Heart right ventricle (tissue), 16 donors: ENCODE data around the gene LAGE3. TPM values are rescaled to one million over a fixed set of nuclear protein-coding genes. Genes with fewer than 3 reads are reported as not detected.

ENCODE experiments used
- ATAC-seq, 8 donors: fragments of 200-7000 bp; cut with Tn5 transposase; one replicate each; pipeline ENCODE4 v1.9.1; 2020; ENCODE audit warnings: mild to moderate bottlenecking in 8 of 8, moderate library complexity in 8 of 8, moderate number of reproducible peaks in 1 of 8
- DNase-seq, 2 donors: peaks; one replicate each; pipeline ENCODE4 v3.0.0-alpha.2; 2020
- H3K27ac ChIP-seq, 10 donors: fragments of 200-600 bp; sonication (generic) in 2 of 10; one replicate each; pipeline versions ENCODE4 v1.5.0 to v1.8.0; 2020 to 2022; ENCODE audit warnings: mild to moderate bottlenecking in 3 of 10
- H3K27me3 ChIP-seq, 7 donors: fragments of 200-600 bp; one replicate each; pipeline ENCODE4 v1.8.0; 2021 to 2022; ENCODE audit warnings: mild to moderate bottlenecking in 2 of 7
- H3K36me3 ChIP-seq, 9 donors: fragments of 200-600 bp; sonication (generic) in 1 of 9; one replicate each; pipeline versions ENCODE4 v1.5.0 to v1.8.0; 2020 to 2022; ENCODE audit warnings: mild to moderate bottlenecking in 2 of 9
- H3K4me1 ChIP-seq, 9 donors: fragments of 200-600 bp; sonication (generic) in 1 of 9; one replicate each; pipeline versions ENCODE4 v1.5.0 to v1.8.0; 2020 to 2022; ENCODE audit warnings: mild to moderate bottlenecking in 4 of 9
- H3K4me3 ChIP-seq, 10 donors: fragments of 200-600 bp; sonication (generic) in 2 of 10; one replicate each; pipeline versions ENCODE4 v1.5.0 to v1.8.0; 2020 to 2022; ENCODE audit warnings: mild to moderate bottlenecking in 7 of 10, moderate library complexity in 2 of 10
- H3K9me3 ChIP-seq, 11 donors: fragments of 200-600 bp in 10 of 11; sonication (generic) in 2 of 11; one replicate each; pipeline versions ENCODE4 v1.5.0 to v1.8.0; 2013 to 2022; ENCODE audit warnings: mild to moderate bottlenecking in 2 of 11, control low read depth in 1 of 11, moderate library complexity in 1 of 11
- CTCF ChIP-seq, 9 donors: fragments of 200-600 bp; sonication (generic) in 2 of 9; IDR thresholded peaks; one replicate each; pipeline versions ENCODE4 v1.5.0 to v1.8.0; 2021 to 2022; ENCODE audit warnings: antibody characterized with exemption in 9 of 9, mild to moderate bottlenecking in 5 of 9, moderate library complexity in 1 of 9
- WGBS, 2 donors: extraction: QIAGEN DNeasy Blood & Tissue Kit; methylation state at CpG; one replicate each; pipeline ENCODE4 v1.1.7; 2013; ENCODE audit warnings: inconsistent platforms in 1 of 2; 5-methylcytosine and 5-hydroxymethylcytosine counted together
- intact Hi-C, 10 donors: fragments of 100-400 bp; cut with DNase I; formaldehyde crosslinking; loops; one replicate each; pipeline versions ENCODE4 v1.11.1 to v1.14.2; 2022
- long read RNA-seq, 3 donors: library from polyadenylated mRNA; unstranded; transcript quantifications; one replicate each; pipeline ENCODE4 v2.0.0, GENCODE V29; 2020 to 2021
- polyA plus RNA-seq, 2 donors: library from polyadenylated mRNA; stranded (reverse); fragments of 200-250 nt; gene quantifications; one replicate each; pipeline ENCODE4 v1.2.3, GENCODE V29; 2013
- total RNA-seq, 10 donors: library from RNA; stranded (reverse); fragmentation: NEBNext Ultra II Directional in 3 of 10; extraction: Animal tissue kit (Norgen Biotek cat#: 25700) in 3 of 10; gene quantifications; one replicate each; pipeline versions ENCODE4 v1.2.1 to v1.2.4, GENCODE V29; 2021 to 2023
- donor health status: Arrhythmogenic right ventricular cardiomyopathy.
- donor health status: ischemic (EF 13 %, LVEDD 7.1; RV severe dilation, severe dysfunction).
- donor health status: healthy with polysubstance abuse.
- donor health status: DM: no; HTN: yes; CAD: no.
- donor health status: DM: no; HTN: no; CAD: no.
- donor health status: ischemic (EF 25% LVEDD 6.9; RV normal size, moderate dysfunction).
- donor health status: ischemic (EF 25% LVEDD 5.7; RV mildly dilated, moderate dysfunction).
- donor health status: healthy.
- donor health status: DM: yes; HTN: yes; CAD: no.
- donor health status: Ischemic cardiomyopathy.
- donor health status: ischemic (EF 35%, LVEDD 5.7; RV mildly dilated, moderate dysfunction).
- donor health status: nonischemic (EF 11% LVEDD 7.7; RV severe dilation, severe dysfunction).
- donor health status: DM: yes; HTN: yes; CAD: no.
- donor health status: PGD.
- donor health status: ischemic (EF 29% LVEDD 5.4; RV normal size, mild dysfunction).
- donor health status: nonischemic (EF 23%, LVEDD 6.1; RV moderate dilation, normal function).

The LAGE3 gene
- total RNA-seq (10 to 100 TPM; 13.7 to 21.3 (median 17.7) TPM), polyA plus RNA-seq (10 to 100 TPM in 1 of 2 donors, 1 to 10 TPM in 1; 7.5 to 38.2 TPM)
- long read RNA-seq, donor 1, transcript LAGE3-201 (3 exons, 949 nt) = major isoform, 22 of 23 reads
- long read RNA-seq, donor 1, partial matches to known transcripts = 0 of 23 reads
- long read RNA-seq, donor 1, other reads (novel, unspliced or antisense) = 1 of 23 reads
- long read RNA-seq, donor 2, transcript LAGE3-201 (3 exons, 949 nt) = major isoform, 30 of 32 reads
- long read RNA-seq, donor 2, partial matches to known transcripts = 1 of 32 reads
- long read RNA-seq, donor 2, other reads (novel, unspliced or antisense) = 1 of 32 reads
- long read RNA-seq, donor 3, partial matches to known transcripts = 0 of 3 reads
- long read RNA-seq, donor 3, other reads (novel, unspliced or antisense) = 0 of 3 reads

- Histone ChIP-seq H3K27me3 (peaks cover 0 to 7% (median 0%) of the 10 kb centered on the region in 7 donors), H3K4me1 (peaks cover 0 to 14% (median 2%) of the 10 kb centered on the region in 9 donors), H3K36me3 (peaks cover 0 to 6% (median 0%) of the 10 kb centered on the region in 9 donors), H3K27ac (peak within 1 kb of the TSS; percentile 69 to 86 (median 85)), H3K4me3 (peak within 1 kb of the TSS; percentile 14 to 61 (median 55)), H3K9me3 (no peaks in the 10 kb centered on the region)
- 3 to 5% methylated on average over 42 to 81 of the region's 85 CpGs for WGBS, 2 donors
- no peak for TF ChIP-seq CTCF (IDR thresholded peaks at IDR 0.05)
- DNase-seq (peak; percentile 91 to 94), ATAC-seq (peak; percentile 95 to 98 (median 96))
- intact Hi-C loops = loop anchor here in 1 of 10 donors (5.0 kb wide), 1 partner anchor 42 kb away; the partner anchor contains the start of gene GDI1
Measured at GRCh38 chrX:154478728-154479622, at the start of gene LAGE3. Gene LAGE3 (minus strand): TSS chrX:154479281. CDS start chrX:154478915, 366 bp downstream.

GRCh38 chrX:154526901-154527675 lies 48.0 kb upstream of the LAGE3 start:
- H3K4me3 ChIP-seq = peak overlapping the region in 9 of 10 donors; percentile 8 to 47 (median 38)
- TF ChIP-seq CTCF (IDR thresholded peaks at IDR 0.05) = peak in 8 of 9 donors; percentile 17 to 66 (median 56)
- ATAC-seq (peak; percentile 73 to 95 (median 91)), DNase-seq (peak; percentile 68 to 82)
- H3K36me3 ChIP-seq = peaks cover 0 to 4% (median 0%) of the 10 kb centered on the region in 9 donors
- H3K27me3 ChIP-seq = peaks cover 0 to 13% (median 0%) of the 10 kb centered on the region in 7 donors
- intact Hi-C loops = no loop called here
- H3K4me1 ChIP-seq = peaks cover 0 to 10% (median 0%) of the 10 kb centered on the region in 9 donors
- peak overlapping the region; percentile 50 to 89 (median 77) for H3K27ac ChIP-seq
- WGBS, 2 donors = 6% methylated on average over 11 to 15 of the region's 15 CpGs
- no peaks in the 10 kb centered on the region for H3K9me3 ChIP-seq

GRCh38 chrX:154525606-154526490 lies 46.8 kb upstream of the LAGE3 start:
- Histone ChIP-seq H3K4me1 (peaks cover 0 to 10% (median 0%) of the 10 kb centered on the region in 9 donors), H3K36me3 (no peaks in the 10 kb centered on the region), H3K27me3 (peaks cover 0 to 13% (median 0%) of the 10 kb centered on the region in 7 donors), H3K9me3 (no peaks in the 10 kb centered on the region), H3K4me3 (no peak overlapping the region), H3K27ac (peak overlapping the region in 1 of 10 donors; percentile 89)
- ATAC-seq (no peak), DNase-seq (no peak)
- TF ChIP-seq CTCF (IDR thresholded peaks at IDR 0.05) = no peak
- 82 to 85% methylated on average over 14 of the region's 14 CpGs for WGBS, 2 donors
- intact Hi-C loops = no loop called here
